ENCODE data around the gene LAMC1.

Gene LAMC1

GRCh38 chr1:183150445-183150844 lies 127.2 kb downstream of the LAMC1 start:
- Histone ChIP-seq H3K27ac (ENCODE audit: low read depth, low read length) (no peak overlapping the region), H3K4me3 (ENCODE audit: low read depth, low read length) (no peak overlapping the region), H3K9me3 (ENCODE audit: control insufficient read depth, insufficient read depth, low read depth, low read length) (no peaks in the 10 kb centered on the region), H3K27me3 (ENCODE audit: control insufficient read depth, insufficient read depth, low read length) (no peaks in the 10 kb centered on the region), H3K36me3 (ENCODE audit: control insufficient read depth, insufficient read depth, low read length) (no peaks in the 10 kb centered on the region), H3K9ac (ENCODE audit: low read length) (no peak overlapping the region), H3K4me1 (ENCODE audit: control insufficient read depth, insufficient read depth, low read length) (no peaks in the 10 kb centered on the region)

- H3K27me3 ChIP-seq (ENCODE audit: control insufficient read depth, insufficient read depth, low read length), result no peaks in the 10 kb centered on the region
- no peaks in the 10 kb centered on the region for H3K36me3 ChIP-seq (ENCODE audit: control insufficient read depth, insufficient read depth, low read length)
- H3K9me3 ChIP-seq (ENCODE audit: control insufficient read depth, insufficient read depth, low read depth, low read length), result no peaks in the 10 kb centered on the region
- no peak overlapping the region for H3K4me3 ChIP-seq (ENCODE audit: low read depth, low read length)
- H3K4me1 ChIP-seq (ENCODE audit: control insufficient read depth, insufficient read depth, low read length), result no peaks in the 10 kb centered on the region
- no peak overlapping the region for H3K9ac ChIP-seq (ENCODE audit: low read length)
- no peak overlapping the region for H3K27ac ChIP-seq (ENCODE audit: low read depth, low read length)
Measured at GRCh38 chr1:183152180-183152579, 129.0 kb downstream of the LAMC1 start.

GRCh38 chr1:183155939-183156338 lies 132.7 kb downstream of the LAMC1 start:
- no peaks in the 10 kb centered on the region for H3K4me1 ChIP-seq (ENCODE audit: control insufficient read depth, insufficient read depth, low read length)
- no peak overlapping the region for H3K9ac ChIP-seq (ENCODE audit: low read length)
- no peak overlapping the region for H3K4me3 ChIP-seq (ENCODE audit: low read depth, low read length)
- no peaks in the 10 kb centered on the region for H3K36me3 ChIP-seq (ENCODE audit: control insufficient read depth, insufficient read depth, low read length)
- H3K27me3 ChIP-seq (ENCODE audit: control insufficient read depth, insufficient read depth, low read length), result no peaks in the 10 kb centered on the region
- no peaks in the 10 kb centered on the region for H3K9me3 ChIP-seq (ENCODE audit: control insufficient read depth, insufficient read depth, low read depth, low read length)
- H3K27ac ChIP-seq (ENCODE audit: low read depth, low read length), result no peak overlapping the region

- H3K27ac ChIP-seq (ENCODE audit: low read depth, low read length), result no peak overlapping the region
- H3K4me1 ChIP-seq (ENCODE audit: control insufficient read depth, insufficient read depth, low read length), result peaks cover 12% of the 10 kb centered on the region
- no peaks in the 10 kb centered on the region for H3K9me3 ChIP-seq (ENCODE audit: control insufficient read depth, insufficient read depth, low read depth, low read length)
- no peak overlapping the region for H3K9ac ChIP-seq (ENCODE audit: low read length)
- H3K4me3 ChIP-seq (ENCODE audit: low read depth, low read length), result no peak overlapping the region
- no peaks in the 10 kb centered on the region for H3K36me3 ChIP-seq (ENCODE audit: control insufficient read depth, insufficient read depth, low read length)
- H3K27me3 ChIP-seq (ENCODE audit: control insufficient read depth, insufficient read depth, low read length), result no peaks in the 10 kb centered on the region
Measured at GRCh38 chr1:183159960-183160359, 136.7 kb downstream of the LAMC1 start.

- Histone ChIP-seq H3K27ac (ENCODE audit: low read depth, low read length) (no peak overlapping the region), H3K9me3 (ENCODE audit: control insufficient read depth, insufficient read depth, low read depth, low read length) (no peaks in the 10 kb centered on the region), H3K36me3 (ENCODE audit: control insufficient read depth, insufficient read depth, low read length) (no peaks in the 10 kb centered on the region), H3K27me3 (ENCODE audit: control insufficient read depth, insufficient read depth, low read length) (no peaks in the 10 kb centered on the region), H3K9ac (ENCODE audit: low read length) (no peak overlapping the region), H3K4me1 (ENCODE audit: control insufficient read depth, insufficient read depth, low read length) (peaks cover 16% of the 10 kb centered on the region), H3K4me3 (ENCODE audit: low read depth, low read length) (no peak overlapping the region)
Measured at GRCh38 chr1:183161391-183161790, 138.2 kb downstream of the LAMC1 start.

- no peaks in the 10 kb centered on the region for H3K36me3 ChIP-seq (ENCODE audit: control insufficient read depth, insufficient read depth, low read length)
- H3K9me3 ChIP-seq (ENCODE audit: control insufficient read depth, insufficient read depth, low read depth, low read length), result no peaks in the 10 kb centered on the region
- H3K27ac ChIP-seq (ENCODE audit: low read depth, low read length), result no peak overlapping the region
- H3K27me3 ChIP-seq (ENCODE audit: control insufficient read depth, insufficient read depth, low read length), result no peaks in the 10 kb centered on the region
- no peak overlapping the region for H3K9ac ChIP-seq (ENCODE audit: low read length)
- H3K4me3 ChIP-seq (ENCODE audit: low read depth, low read length), result no peak overlapping the region
- H3K4me1 ChIP-seq (ENCODE audit: control insufficient read depth, insufficient read depth, low read length), result peaks cover 16% of the 10 kb centered on the region
Measured at GRCh38 chr1:183163316-183163715, 140.1 kb downstream of the LAMC1 start.

- Histone ChIP-seq H3K4me3 (ENCODE audit: low read depth, low read length) (no peak overlapping the region), H3K9ac (ENCODE audit: low read length) (no peak overlapping the region), H3K4me1 (ENCODE audit: control insufficient read depth, insufficient read depth, low read length) (peaks cover 16% of the 10 kb centered on the region), H3K36me3 (ENCODE audit: control insufficient read depth, insufficient read depth, low read length) (no peaks in the 10 kb centered on the region), H3K27me3 (ENCODE audit: control insufficient read depth, insufficient read depth, low read length) (no peaks in the 10 kb centered on the region), H3K27ac (ENCODE audit: low read depth, low read length) (peak overlapping the region; percentile 86; the same call in 1 of the 2 replicates), H3K9me3 (ENCODE audit: control insufficient read depth, insufficient read depth, low read depth, low read length) (no peaks in the 10 kb centered on the region)
Measured at GRCh38 chr1:183164340-183164739, 141.1 kb downstream of the LAMC1 start.

GRCh38 chr1:183164963-183165362 lies 141.7 kb downstream of the LAMC1 start:
- Histone ChIP-seq H3K4me1 (ENCODE audit: control insufficient read depth, insufficient read depth, low read length) (peaks cover 16% of the 10 kb centered on the region), H3K9ac (ENCODE audit: low read length) (no peak overlapping the region), H3K9me3 (ENCODE audit: control insufficient read depth, insufficient read depth, low read depth, low read length) (no peaks in the 10 kb centered on the region), H3K27ac (ENCODE audit: low read depth, low read length) (no peak overlapping the region), H3K27me3 (ENCODE audit: control insufficient read depth, insufficient read depth, low read length) (no peaks in the 10 kb centered on the region), H3K4me3 (ENCODE audit: low read depth, low read length) (no peak overlapping the region), H3K36me3 (ENCODE audit: control insufficient read depth, insufficient read depth, low read length) (no peaks in the 10 kb centered on the region)

GRCh38 chr1:183165456-183165855 lies 142.2 kb downstream of the LAMC1 start:
- Histone ChIP-seq H3K27me3 (ENCODE audit: control insufficient read depth, insufficient read depth, low read length) (no peaks in the 10 kb centered on the region), H3K36me3 (ENCODE audit: control insufficient read depth, insufficient read depth, low read length) (no peaks in the 10 kb centered on the region), H3K9me3 (ENCODE audit: control insufficient read depth, insufficient read depth, low read depth, low read length) (no peaks in the 10 kb centered on the region), H3K4me3 (ENCODE audit: low read depth, low read length) (no peak overlapping the region), H3K9ac (ENCODE audit: low read length) (no peak overlapping the region), H3K27ac (ENCODE audit: low read depth, low read length) (no peak overlapping the region), H3K4me1 (ENCODE audit: control insufficient read depth, insufficient read depth, low read length) (peaks cover 16% of the 10 kb centered on the region)

GRCh38 chr1:183166454-183166853 lies 143.2 kb downstream of the LAMC1 start:
- no peak overlapping the region for H3K9ac ChIP-seq (ENCODE audit: low read length)
- no peak overlapping the region for H3K27ac ChIP-seq (ENCODE audit: low read depth, low read length)
- no peak overlapping the region for H3K4me3 ChIP-seq (ENCODE audit: low read depth, low read length)
- no peaks in the 10 kb centered on the region for H3K9me3 ChIP-seq (ENCODE audit: control insufficient read depth, insufficient read depth, low read depth, low read length)
- H3K4me1 ChIP-seq (ENCODE audit: control insufficient read depth, insufficient read depth, low read length), result peaks cover 16% of the 10 kb centered on the region
- no peaks in the 10 kb centered on the region for H3K27me3 ChIP-seq (ENCODE audit: control insufficient read depth, insufficient read depth, low read length)
- no peaks in the 10 kb centered on the region for H3K36me3 ChIP-seq (ENCODE audit: control insufficient read depth, insufficient read depth, low read length)

GRCh38 chr1:183167676-183168075 lies 144.5 kb downstream of the LAMC1 start:
- Histone ChIP-seq H3K4me3 (ENCODE audit: low read depth, low read length) (no peak overlapping the region), H3K9me3 (ENCODE audit: control insufficient read depth, insufficient read depth, low read depth, low read length) (no peaks in the 10 kb centered on the region), H3K4me1 (ENCODE audit: control insufficient read depth, insufficient read depth, low read length) (peaks cover 16% of the 10 kb centered on the region), H3K27me3 (ENCODE audit: control insufficient read depth, insufficient read depth, low read length) (no peaks in the 10 kb centered on the region), H3K9ac (ENCODE audit: low read length) (no peak overlapping the region), H3K27ac (ENCODE audit: low read depth, low read length) (no peak overlapping the region), H3K36me3 (ENCODE audit: control insufficient read depth, insufficient read depth, low read length) (no peaks in the 10 kb centered on the region)

GRCh38 chr1:183168308-183168707 lies 145.1 kb downstream of the LAMC1 start:
- Histone ChIP-seq H3K9me3 (ENCODE audit: control insufficient read depth, insufficient read depth, low read depth, low read length) (no peaks in the 10 kb centered on the region), H3K36me3 (ENCODE audit: control insufficient read depth, insufficient read depth, low read length) (no peaks in the 10 kb centered on the region), H3K4me3 (ENCODE audit: low read depth, low read length) (no peak overlapping the region), H3K27ac (ENCODE audit: low read depth, low read length) (no peak overlapping the region), H3K27me3 (ENCODE audit: control insufficient read depth, insufficient read depth, low read length) (no peaks in the 10 kb centered on the region), H3K4me1 (ENCODE audit: control insufficient read depth, insufficient read depth, low read length) (peaks cover 16% of the 10 kb centered on the region), H3K9ac (ENCODE audit: low read length) (no peak overlapping the region)
